Muscle of leg (tissue), 16 donors: ENCODE results near the gene TSPAN33. TPM values are rescaled to one million over a fixed set of nuclear protein-coding genes. Genes with fewer than 3 reads are reported as not detected.

Experiments used
- DNase-seq: peaks from one replicate; pipeline ENCODE4 v3.0.0; 2013
- H3K27ac ChIP-seq: one replicate; pipeline ENCODE4 v1.5.1; 2013; ENCODE audit warnings: mild to moderate bottlenecking, low read length, control low read depth
- H3K27me3 ChIP-seq: one replicate; pipeline ENCODE4 v1.6.1; 2013; ENCODE audit warnings: low read length; ENCODE audit not compliant: control insufficient read depth, insufficient read depth
- H3K36me3 ChIP-seq: one replicate; pipeline ENCODE4 v1.6.1; 2013; ENCODE audit warnings: low read length; ENCODE audit not compliant: control insufficient read depth, insufficient read depth
- H3K4me1 ChIP-seq: one replicate; pipeline ENCODE4 v1.6.1; 2013; ENCODE audit warnings: low read length; ENCODE audit not compliant: control insufficient read depth, insufficient read depth
- H3K4me3 ChIP-seq: one replicate; pipeline ENCODE4 v1.5.1; 2013; ENCODE audit warnings: low read length, control low read depth
- H3K9me3 ChIP-seq: replicated peaks from 2 replicates; pipeline ENCODE4 v1.6.1; 2013; ENCODE audit warnings: low read depth, low read length; ENCODE audit not compliant: control insufficient read depth
- WGBS: methylation state at CpG from one replicate; pipeline ENCODE4 v1.1.5; 2013; ENCODE audit warnings: missing lambda C conversion rate; ENCODE audit not compliant: insufficient coverage; 5-methylcytosine and 5-hydroxymethylcytosine counted together
- long read RNA-seq, 11 donors: transcript quantifications; one replicate each; lab custom pipeline, GENCODE V29; 2026
- polyA plus RNA-seq, 8 donors: library from polyadenylated mRNA; unstranded; fragments of 120-200 nt; gene quantifications; one replicate each; pipeline versions ENCODE4 v1.2.1 to v1.2.3, GENCODE V29; 2013; ENCODE audit warnings: inconsistent platforms in 1 of 8, low replicate concordance in 1 of 8; ENCODE audit not compliant: insufficient read length in 8 of 8, insufficient read depth in 1 of 8
- total RNA-seq: library from RNA; stranded (reverse); fragments of 120-200 nt; gene quantifications from one replicate; pipeline ENCODE4 v1.2.4, GENCODE V29; 2013

The TSPAN33 gene
- total RNA-seq, result 23.9 TPM
- polyA plus RNA-seq, result 10 to 100 TPM; 25.4 to 52.4 (median 46.6) TPM
- long read RNA-seq, donor 1, transcript TSPAN33-201 (8 exons, 1,863 nt), result major isoform, 9 of 16 reads
- long read RNA-seq, donor 1, partial matches to known transcripts, result 5 of 16 reads
- long read RNA-seq, donor 1, other reads (novel, unspliced or antisense), result 0 of 16 reads
- long read RNA-seq, donor 2, result 0 reads
- long read RNA-seq, donor 3, transcript TSPAN33-201 (8 exons, 1,863 nt), result major isoform, 21 of 22 reads
- long read RNA-seq, donor 3, partial matches to known transcripts, result 0 of 22 reads
- long read RNA-seq, donor 3, other reads (novel, unspliced or antisense), result 0 of 22 reads
- long read RNA-seq, donor 4, transcript TSPAN33-201 (8 exons, 1,863 nt), result major isoform, 13 of 13 reads
- long read RNA-seq, donor 4, partial matches to known transcripts, result 0 of 13 reads
- long read RNA-seq, donor 4, other reads (novel, unspliced or antisense), result 0 of 13 reads
- long read RNA-seq, donor 5, transcript TSPAN33-201 (8 exons, 1,863 nt), result major isoform, 19 of 31 reads
- long read RNA-seq, donor 5, partial matches to known transcripts, result 10 of 31 reads
- long read RNA-seq, donor 5, other reads (novel, unspliced or antisense), result 0 of 31 reads
- long read RNA-seq, donor 6, transcript TSPAN33-201 (8 exons, 1,863 nt), result major isoform, 25 of 35 reads
- long read RNA-seq, donor 6, partial matches to known transcripts, result 9 of 35 reads
- long read RNA-seq, donor 6, other reads (novel, unspliced or antisense), result 0 of 35 reads
- long read RNA-seq, donor 7, transcript TSPAN33-201 (8 exons, 1,863 nt), result major isoform, 10 of 10 reads
- long read RNA-seq, donor 7, partial matches to known transcripts, result 0 of 10 reads
- long read RNA-seq, donor 7, other reads (novel, unspliced or antisense), result 0 of 10 reads
- long read RNA-seq, donor 8, transcript TSPAN33-201 (8 exons, 1,863 nt), result major isoform, 9 of 16 reads
- long read RNA-seq, donor 8, partial matches to known transcripts, result 7 of 16 reads
- long read RNA-seq, donor 8, other reads (novel, unspliced or antisense), result 0 of 16 reads
- long read RNA-seq, donor 9, transcript TSPAN33-201 (8 exons, 1,863 nt), result major isoform, 7 of 7 reads
- long read RNA-seq, donor 9, partial matches to known transcripts, result 0 of 7 reads
- long read RNA-seq, donor 9, other reads (novel, unspliced or antisense), result 0 of 7 reads
- long read RNA-seq, donor 10, transcript TSPAN33-201 (8 exons, 1,863 nt), result major isoform, 16 of 17 reads
- long read RNA-seq, donor 10, partial matches to known transcripts, result 0 of 17 reads
- long read RNA-seq, donor 10, other reads (novel, unspliced or antisense), result 0 of 17 reads
- long read RNA-seq, donor 11, transcript TSPAN33-201 (8 exons, 1,863 nt), result major isoform, 11 of 11 reads
- long read RNA-seq, donor 11, partial matches to known transcripts, result 0 of 11 reads
- long read RNA-seq, donor 11, other reads (novel, unspliced or antisense), result 0 of 11 reads

- DNase-seq, result peak; percentile 88
- H3K9me3 ChIP-seq, result no peaks in the 10 kb centered on the region
- peaks cover 46% of the 10 kb centered on the region for H3K4me1 ChIP-seq
- WGBS, result 1% methylated on average over 29 of the region's 43 CpGs
- no peaks in the 10 kb centered on the region for H3K36me3 ChIP-seq
- peaks cover 28% of the 10 kb centered on the region for H3K27me3 ChIP-seq
- H3K27ac ChIP-seq, result no peak within 1 kb of the TSS
- peak within 1 kb of the TSS; percentile 53 for H3K4me3 ChIP-seq
Observed at GRCh38 chr7:129144095-129144833, at the start of gene TSPAN33. Gene TSPAN33, plus strand, starts transcription at chr7:129144707. Its CDS starts 274 bp downstream, at chr7:129144981.

GRCh38 chr7:129095258-129095657 lies 49.2 kb upstream of the TSPAN33 start:
- H3K4me1 ChIP-seq, result peaks cover 4% of the 10 kb centered on the region
- no peak for DNase-seq
- peaks cover 2% of the 10 kb centered on the region for H3K27me3 ChIP-seq
- WGBS, result 67% methylated on average over 1 of the region's 6 CpGs
- H3K36me3 ChIP-seq, result no peaks in the 10 kb centered on the region
- no peak overlapping the region for H3K4me3 ChIP-seq
- no peaks in the 10 kb centered on the region for H3K9me3 ChIP-seq
- H3K27ac ChIP-seq, result no peak overlapping the region

- WGBS, result 78% methylated on average over 6 of the region's 8 CpGs
Observed at GRCh38 chr7:129098409-129099084, 46.0 kb upstream of the TSPAN33 start.

GRCh38 chr7:129100827-129101166 lies 43.7 kb upstream of the TSPAN33 start:
- Histone ChIP-seq H3K27me3 (peaks cover 2% of the 10 kb centered on the region), H3K4me1 (peaks cover 7% of the 10 kb centered on the region), H3K27ac (no peak overlapping the region), H3K36me3 (no peaks in the 10 kb centered on the region), H3K4me3 (no peak overlapping the region), H3K9me3 (no peaks in the 10 kb centered on the region)
- no CpG with 5 or more reads among the region's 2 CpGs for WGBS
- no peak for DNase-seq

More at GRCh38 chr7:129098409-129099084, 46.0 kb upstream of the TSPAN33 start:
- H3K4me1 ChIP-seq, result peaks cover 7% of the 10 kb centered on the region
- H3K4me3 ChIP-seq, result no peak overlapping the region
- DNase-seq, result no peak
- no peak overlapping the region for H3K27ac ChIP-seq
- H3K36me3 ChIP-seq, result no peaks in the 10 kb centered on the region
- peaks cover 2% of the 10 kb centered on the region for H3K27me3 ChIP-seq
- no peaks in the 10 kb centered on the region for H3K9me3 ChIP-seq

- no peak overlapping the region for H3K4me3 ChIP-seq
- no peaks in the 10 kb centered on the region for H3K27me3 ChIP-seq
- H3K27ac ChIP-seq, result no peak overlapping the region
- WGBS, result 54% methylated on average over 4 of the region's 6 CpGs
- peaks cover 7% of the 10 kb centered on the region for H3K4me1 ChIP-seq
- DNase-seq, result no peak
- no peaks in the 10 kb centered on the region for H3K9me3 ChIP-seq
- no peaks in the 10 kb centered on the region for H3K36me3 ChIP-seq
Observed at GRCh38 chr7:129101746-129102145, 42.8 kb upstream of the TSPAN33 start.

GRCh38 chr7:129103561-129104324 lies 40.8 kb upstream of the TSPAN33 start:
- H3K9me3 ChIP-seq, result no peaks in the 10 kb centered on the region
- peaks cover 7% of the 10 kb centered on the region for H3K4me1 ChIP-seq
- H3K27ac ChIP-seq, result no peak overlapping the region
- 75% methylated on average over 2 of the region's 4 CpGs for WGBS
- no peaks in the 10 kb centered on the region for H3K36me3 ChIP-seq
- DNase-seq, result no peak
- no peak overlapping the region for H3K4me3 ChIP-seq
- H3K27me3 ChIP-seq, result no peaks in the 10 kb centered on the region

GRCh38 chr7:129108581-129108980 lies 35.9 kb upstream of the TSPAN33 start:
- no peaks in the 10 kb centered on the region for H3K9me3 ChIP-seq
- no peaks in the 10 kb centered on the region for H3K36me3 ChIP-seq
- DNase-seq, result peak; percentile 72
- H3K4me1 ChIP-seq, result no peaks in the 10 kb centered on the region
- 62% methylated on average over 2 of the region's 4 CpGs for WGBS
- peaks cover 4% of the 10 kb centered on the region for H3K27me3 ChIP-seq
- no peak overlapping the region for H3K27ac ChIP-seq
- no peak overlapping the region for H3K4me3 ChIP-seq

GRCh38 chr7:129110258-129110981 lies 34.1 kb upstream of the TSPAN33 start:
- no peak for DNase-seq
- no peak overlapping the region for H3K27ac ChIP-seq
- WGBS, result 90% methylated on average over 1 of the region's 1 CpG
- H3K4me3 ChIP-seq, result no peak overlapping the region
- H3K27me3 ChIP-seq, result peaks cover 4% of the 10 kb centered on the region
- H3K4me1 ChIP-seq, result no peaks in the 10 kb centered on the region
- no peaks in the 10 kb centered on the region for H3K9me3 ChIP-seq
- H3K36me3 ChIP-seq, result no peaks in the 10 kb centered on the region
